ENCODE measurements around the gene MSX1.

The MSX1 gene

GRCh38 chr4:4840351-4840750 is 19.1 kb upstream of the MSX1 start:
- Histone ChIP-seq H3K9ac (ENCODE audit: low read length) (no peak overlapping the region), H3K4me2 (ENCODE audit: low read length) (no peak overlapping the region), H3K79me2 (ENCODE audit: control insufficient read depth, insufficient read depth, low read length, poor library complexity) (no peaks in the 10 kb centered on the region), H3K4ac (ENCODE audit: low read depth, low read length) (no peak overlapping the region), H4K91ac (ENCODE audit: low read depth, low read length) (no peak overlapping the region), H4K12ac (ENCODE audit: low read depth, low read length) (no peak overlapping the region), H2BK120ac (ENCODE audit: insufficient read depth, low read length, poor library complexity) (no peak overlapping the region), H3K27me3 (ENCODE audit: insufficient read depth, low read length) (no peaks in the 10 kb centered on the region), H3K4me3 (ENCODE audit: low read depth, low read length) (no peak overlapping the region), H2AK5ac (ENCODE audit: low read length) (no peak overlapping the region), H3K36me3 (ENCODE audit: control insufficient read depth in 1 of 2, insufficient read depth in 2 of 2, low read length in 2 of 2) (no peaks in the 10 kb centered on the region), H4K8ac (ENCODE audit: low read depth, low read length) (no peak overlapping the region), H3K14ac (ENCODE audit: low read length) (no peak overlapping the region), H3K79me1 (ENCODE audit: low read length) (no peaks in the 10 kb centered on the region), H2AFZ (ENCODE audit: insufficient read depth, low read length, poor library complexity) (no peak overlapping the region), H3K4me1 (ENCODE audit: control insufficient read depth in 1 of 2, insufficient read depth in 2 of 2, low read length in 2 of 2) (peaks cover 3 to 5% of the 10 kb centered on the region in 2 experiments), H3K9me3 (ENCODE audit: insufficient read depth, low read depth, low read length) (no peaks in the 10 kb centered on the region), H2BK12ac (ENCODE audit: low read length) (no peak overlapping the region), H3K27ac (ENCODE audit: low read depth, low read length) (no peak overlapping the region), H2BK5ac (ENCODE audit: low read depth, low read length, poor library complexity) (no peak overlapping the region), H3K23ac (ENCODE audit: low read length) (no peak overlapping the region), H3K18ac (ENCODE audit: low read length) (no peak overlapping the region)
- DNase-seq: no peak
- no CpG with 5 or more reads among the region's 9 CpGs for WGBS (ENCODE audit: extremely low coverage, insufficient coverage, insufficient read length)

- H3K27me3 ChIP-seq (ENCODE audit: insufficient read depth, low read length): no peaks in the 10 kb centered on the region
- H4K8ac ChIP-seq (ENCODE audit: low read depth, low read length): no peak overlapping the region
- no peaks in the 10 kb centered on the region for H3K9me3 ChIP-seq (ENCODE audit: insufficient read depth, low read depth, low read length)
- no peak overlapping the region for H4K12ac ChIP-seq (ENCODE audit: low read depth, low read length)
- no peaks in the 10 kb centered on the region for H3K79me2 ChIP-seq (ENCODE audit: control insufficient read depth, insufficient read depth, low read length, poor library complexity)
- H3K23ac ChIP-seq (ENCODE audit: low read length): no peak overlapping the region
- peaks cover 3 to 5% of the 10 kb centered on the region in 2 experiments for H3K4me1 ChIP-seq (ENCODE audit: control insufficient read depth in 1 of 2, insufficient read depth in 2 of 2, low read length in 2 of 2)
- H3K14ac ChIP-seq (ENCODE audit: low read length): no peak overlapping the region
- H2BK5ac ChIP-seq (ENCODE audit: low read depth, low read length, poor library complexity): no peak overlapping the region
- H3K36me3 ChIP-seq (ENCODE audit: control insufficient read depth in 1 of 2, insufficient read depth in 2 of 2, low read length in 2 of 2): no peaks in the 10 kb centered on the region
- no peak overlapping the region for H3K4me3 ChIP-seq (ENCODE audit: low read depth, low read length)
- no peak overlapping the region for H2AK5ac ChIP-seq (ENCODE audit: low read length)
- DNase-seq: no peak
- H2BK12ac ChIP-seq (ENCODE audit: low read length): no peak overlapping the region
- H2BK120ac ChIP-seq (ENCODE audit: insufficient read depth, low read length, poor library complexity): no peak overlapping the region
- no peak overlapping the region for H3K4ac ChIP-seq (ENCODE audit: low read depth, low read length)
- WGBS (ENCODE audit: extremely low coverage, insufficient coverage, insufficient read length): no CpG with 5 or more reads among the region's 9 CpGs
- no peak overlapping the region for H3K4me2 ChIP-seq (ENCODE audit: low read length)
- H3K27ac ChIP-seq (ENCODE audit: low read depth, low read length): no peak overlapping the region
- H2AFZ ChIP-seq (ENCODE audit: insufficient read depth, low read length, poor library complexity): no peak overlapping the region
- H3K79me1 ChIP-seq (ENCODE audit: low read length): no peaks in the 10 kb centered on the region
- H3K9ac ChIP-seq (ENCODE audit: low read length): no peak overlapping the region
- H3K18ac ChIP-seq (ENCODE audit: low read length): no peak overlapping the region
- H4K91ac ChIP-seq (ENCODE audit: low read depth, low read length): no peak overlapping the region
These were observed 18.3 kb upstream of the MSX1 start for GRCh38 chr4:4841156-4841555.

- H2AK5ac ChIP-seq (ENCODE audit: low read length): no peak overlapping the region
- no peaks in the 10 kb centered on the region for H3K79me1 ChIP-seq (ENCODE audit: low read length)
- H2BK12ac ChIP-seq (ENCODE audit: low read length): no peak overlapping the region
- no peak overlapping the region for H3K27ac ChIP-seq (ENCODE audit: low read depth, low read length)
- no peak overlapping the region for H3K4ac ChIP-seq (ENCODE audit: low read depth, low read length)
- no peak overlapping the region for H2BK120ac ChIP-seq (ENCODE audit: insufficient read depth, low read length, poor library complexity)
- H3K23ac ChIP-seq (ENCODE audit: low read length): no peak overlapping the region
- H3K27me3 ChIP-seq (ENCODE audit: insufficient read depth, low read length): no peaks in the 10 kb centered on the region
- H3K79me2 ChIP-seq (ENCODE audit: control insufficient read depth, insufficient read depth, low read length, poor library complexity): no peaks in the 10 kb centered on the region
- no peak overlapping the region for H4K12ac ChIP-seq (ENCODE audit: low read depth, low read length)
- no peaks in the 10 kb centered on the region for H3K36me3 ChIP-seq (ENCODE audit: control insufficient read depth in 1 of 2, insufficient read depth in 2 of 2, low read length in 2 of 2)
- peaks cover 3 to 5% of the 10 kb centered on the region in 2 experiments for H3K4me1 ChIP-seq (ENCODE audit: control insufficient read depth in 1 of 2, insufficient read depth in 2 of 2, low read length in 2 of 2)
- no peak overlapping the region for H2AFZ ChIP-seq (ENCODE audit: insufficient read depth, low read length, poor library complexity)
- no peak overlapping the region for H3K4me3 ChIP-seq (ENCODE audit: low read depth, low read length)
- WGBS (ENCODE audit: extremely low coverage, insufficient coverage, insufficient read length): no CpG with 5 or more reads among the region's 15 CpGs
- no peak overlapping the region for H3K4me2 ChIP-seq (ENCODE audit: low read length)
- H2BK5ac ChIP-seq (ENCODE audit: low read depth, low read length, poor library complexity): no peak overlapping the region
- no peak overlapping the region for H4K8ac ChIP-seq (ENCODE audit: low read depth, low read length)
- no peak overlapping the region for H3K14ac ChIP-seq (ENCODE audit: low read length)
- no peak for DNase-seq
- no peak overlapping the region for H3K9ac ChIP-seq (ENCODE audit: low read length)
- no peak overlapping the region for H4K91ac ChIP-seq (ENCODE audit: low read depth, low read length)
- no peak overlapping the region for H3K18ac ChIP-seq (ENCODE audit: low read length)
- H3K9me3 ChIP-seq (ENCODE audit: insufficient read depth, low read depth, low read length): no peaks in the 10 kb centered on the region
These were observed 16.7 kb upstream of the MSX1 start for GRCh38 chr4:4842476-4843441.

- H4K91ac ChIP-seq (ENCODE audit: low read depth, low read length): no peak overlapping the region
- H4K12ac ChIP-seq (ENCODE audit: low read depth, low read length): no peak overlapping the region
- no CpG with 5 or more reads among the region's 16 CpGs for WGBS (ENCODE audit: extremely low coverage, insufficient coverage, insufficient read length)
These were observed 15.7 kb upstream of the MSX1 start for GRCh38 chr4:4843635-4844291.

More at GRCh38 chr4:4843635-4844291, 15.7 kb upstream of the MSX1 start:
- H2BK5ac ChIP-seq (ENCODE audit: low read depth, low read length, poor library complexity): no peak overlapping the region
- H3K36me3 ChIP-seq (ENCODE audit: control insufficient read depth in 1 of 2, insufficient read depth in 2 of 2, low read length in 2 of 2): no peaks in the 10 kb centered on the region
- H3K9ac ChIP-seq (ENCODE audit: low read length): no peak overlapping the region
- H4K8ac ChIP-seq (ENCODE audit: low read depth, low read length): no peak overlapping the region
- no peak overlapping the region for H3K4ac ChIP-seq (ENCODE audit: low read depth, low read length)
- no peak overlapping the region for H3K14ac ChIP-seq (ENCODE audit: low read length)
- H2BK120ac ChIP-seq (ENCODE audit: insufficient read depth, low read length, poor library complexity): no peak overlapping the region
- H3K4me1 ChIP-seq (ENCODE audit: control insufficient read depth in 1 of 2, insufficient read depth in 2 of 2, low read length in 2 of 2): peaks cover 0 to 2% of the 10 kb centered on the region in 2 experiments
- no peak for DNase-seq
- H3K4me3 ChIP-seq (ENCODE audit: low read depth, low read length): no peak overlapping the region
- H3K23ac ChIP-seq (ENCODE audit: low read length): no peak overlapping the region
- no peak overlapping the region for H2BK12ac ChIP-seq (ENCODE audit: low read length)
- H3K18ac ChIP-seq (ENCODE audit: low read length): no peak overlapping the region
- no peak overlapping the region for H2AFZ ChIP-seq (ENCODE audit: insufficient read depth, low read length, poor library complexity)
- no peaks in the 10 kb centered on the region for H3K79me1 ChIP-seq (ENCODE audit: low read length)
- no peaks in the 10 kb centered on the region for H3K79me2 ChIP-seq (ENCODE audit: control insufficient read depth, insufficient read depth, low read length, poor library complexity)
- no peaks in the 10 kb centered on the region for H3K27me3 ChIP-seq (ENCODE audit: insufficient read depth, low read length)
- no peak overlapping the region for H3K27ac ChIP-seq (ENCODE audit: low read depth, low read length)
- H3K9me3 ChIP-seq (ENCODE audit: insufficient read depth, low read depth, low read length): no peaks in the 10 kb centered on the region
- H3K4me2 ChIP-seq (ENCODE audit: low read length): no peak overlapping the region
- H2AK5ac ChIP-seq (ENCODE audit: low read length): no peak overlapping the region
